Eye (tissue), 1 donor: ENCODE measurements around the gene STK10.

ENCODE experiments used
- DNase-seq: peaks from one replicate; pipeline ENCODE4 v3.0.0-alpha.2; 2015

The STK10 gene

GRCh38 chr5:172082180-172082579, 105.8 kb downstream of the STK10 start:
- no peak for DNase-seq

- no peak for DNase-seq
Observed at GRCh38 chr5:172079876-172080275, 108.1 kb downstream of the STK10 start.

- DNase-seq, result peak; percentile 50
Observed at GRCh38 chr5:172078726-172079345, 109.2 kb downstream of the STK10 start.

- no peak for DNase-seq
Observed at GRCh38 chr5:172077664-172078425, 110.2 kb downstream of the STK10 start.

- DNase-seq, result peak; percentile 66
Observed at GRCh38 chr5:172076761-172077244, 111.2 kb downstream of the STK10 start.

GRCh38 chr5:172075656-172076055, 112.4 kb downstream of the STK10 start:
- no peak for DNase-seq

GRCh38 chr5:172074896-172075295, 113.1 kb downstream of the STK10 start:
- DNase-seq, result no peak

- no peak for DNase-seq
Observed at GRCh38 chr5:172071309-172071875, 116.6 kb downstream of the STK10 start.

GRCh38 chr5:172065431-172066065, 122.5 kb downstream of the STK10 start:
- no peak for DNase-seq

GRCh38 chr5:172064766-172065165, 123.3 kb downstream of the STK10 start:
- no peak for DNase-seq

GRCh38 chr5:172064358-172064757, 123.7 kb downstream of the STK10 start:
- DNase-seq, result no peak

GRCh38 chr5:172063463-172064235, 124.4 kb downstream of the STK10 start:
- DNase-seq, result no peak

GRCh38 chr5:172059661-172060100, 128.3 kb downstream of the STK10 start:
- DNase-seq, result no peak

- DNase-seq, result no peak
Observed at GRCh38 chr5:172058088-172058487, 129.9 kb downstream of the STK10 start.

- DNase-seq, result no peak
Observed at GRCh38 chr5:172055996-172056395, 132.0 kb downstream of the STK10 start.

GRCh38 chr5:172055421-172055820, 132.6 kb downstream of the STK10 start:
- no peak for DNase-seq

GRCh38 chr5:172054611-172055153, 133.3 kb downstream of the STK10 start:
- DNase-seq, result no peak

- no peak for DNase-seq
Observed at GRCh38 chr5:172052450-172053236, 135.4 kb downstream of the STK10 start.

- DNase-seq, result no peak
Observed at GRCh38 chr5:172051643-172052339, 136.2 kb downstream of the STK10 start.

- DNase-seq, result no peak
Observed at GRCh38 chr5:172050080-172050479, 137.9 kb downstream of the STK10 start.
